HepG2 (cell line): ENCODE data around the gene SLC25A19. TPM values are rescaled to one million over a fixed set of nuclear protein-coding genes. Genes with fewer than 3 reads are reported as not detected.

Source experiments
- FLYWCH1 ChIP-seq: sonication (generic); formaldehyde crosslinking; IDR thresholded peaks from 2 replicates; pipeline ENCODE4 v1.8.1; 2023; ENCODE audit warnings: mild to moderate bottlenecking, missing genetic modification reagents
- GABPB1 ChIP-seq: IDR thresholded peaks from 2 replicates; pipeline ENCODE4 v1.6.1; 2016; ENCODE audit warnings: mild to moderate bottlenecking, missing genetic modification reagents, moderate library complexity, missing compliant biosample characterization
- PLSCR1 ChIP-seq: sonication (generic); formaldehyde crosslinking; IDR thresholded peaks from 2 replicates; pipeline ENCODE4 v1.5.0; 2020; ENCODE audit warnings: missing genetic modification reagents, mild to moderate bottlenecking, borderline replicate concordance
- REXO4 ChIP-seq: sonication (generic); formaldehyde crosslinking; IDR thresholded peaks from 2 replicates; pipeline ENCODE4 v1.8.0; 2022; ENCODE audit warnings: missing genetic modification reagents, mild to moderate bottlenecking, borderline replicate concordance
- YEATS4 ChIP-seq: sonication (generic); formaldehyde crosslinking; IDR thresholded peaks from 2 replicates; pipeline ENCODE4 v1.4.0; 2020; ENCODE audit warnings: missing genetic modification reagents, borderline replicate concordance
- ZHX1 ChIP-seq: sonication (generic); formaldehyde crosslinking; IDR thresholded peaks from 2 replicates; pipeline ENCODE4 v1.8.1; 2022; ENCODE audit warnings: low read depth, mild to moderate bottlenecking, missing genetic modification reagents
- ZNF101 ChIP-seq: sonication (generic); formaldehyde crosslinking; IDR thresholded peaks from 2 replicates; pipeline ENCODE4 v1.4.0; 2020; ENCODE audit warnings: mild to moderate bottlenecking, low read depth, missing genetic modification reagents, borderline replicate concordance
- ZNF343 ChIP-seq: sonication (generic); formaldehyde crosslinking; IDR thresholded peaks from 2 replicates; pipeline ENCODE4 v1.4.0; 2020; ENCODE audit warnings: mild to moderate bottlenecking, missing genetic modification reagents
- ZNF781 ChIP-seq: sonication (generic); formaldehyde crosslinking; IDR thresholded peaks from 2 replicates; pipeline ENCODE4 v1.5.1; 2020; ENCODE audit warnings: borderline replicate concordance, mild to moderate bottlenecking, missing genetic modification reagents; ENCODE audit errors: not compliant biosample characterization
- ZNF790 ChIP-seq: sonication (generic); formaldehyde crosslinking; IDR thresholded peaks from 2 replicates; pipeline ENCODE4 v1.8.0; 2022; ENCODE audit warnings: missing genetic modification reagents, mild to moderate bottlenecking, borderline replicate concordance
- polyA plus RNA-seq, 8 experiments: library from polyadenylated mRNA; depleted of rRNA in 3 of 8; stranded (reverse) in 7 of 8; unstranded in 1 of 8; fragments of >200 nt; fragmentation: Illumina TruSeq in 4 of 8; extraction: Trizol in 4 of 8; gene quantifications; 2 replicates each; pipeline versions ENCODE4 v1.2.1 to v1.2.3, GENCODE V29; 2011 to 2016; ENCODE audit warnings: low read depth in 4 of 8, missing spikeins in 1 of 8, mixed read lengths in 1 of 8; ENCODE audit not compliant: insufficient read depth in 1 of 8
- total RNA-seq, 5 experiments: library from RNA; depleted of rRNA; stranded (reverse); fragments of >200 nt; fragmentation: Illumina TruSeq; extraction: Trizol; gene quantifications; 2 replicates each; pipeline ENCODE4 v1.2.3, GENCODE V29; 2016; ENCODE audit warnings: low read depth in 1 of 5
- TF ChIP-seq, protein P1 (sequence below): sonication (generic); formaldehyde crosslinking; IDR thresholded peaks from 2 replicates; pipeline ENCODE4; 2020; ENCODE audit warnings: missing genetic modification reagents, mild to moderate bottlenecking, borderline replicate concordance
- TF ChIP-seq, protein P2 (sequence below), 2 experiments: IDR thresholded peaks; 2 replicates each; pipeline ENCODE4 v1.6.1; 2011 to 2012; ENCODE audit warnings: low read length in 2 of 2, borderline replicate concordance in 1 of 2, low read depth in 1 of 2, mild to moderate bottlenecking in 1 of 2, moderate library complexity in 1 of 2
- TF ChIP-seq, protein P3 (sequence below), 2 experiments: sonication (generic) in 1 of 2; formaldehyde crosslinking in 1 of 2; IDR thresholded peaks; 2 replicates each; pipeline versions ENCODE4 v1.4.0 to v1.6.1; 2018 to 2020; ENCODE audit warnings: missing genetic modification reagents in 2 of 2, borderline replicate concordance in 1 of 2, low read depth in 1 of 2, mild to moderate bottlenecking in 1 of 2, missing biosample characterization in 1 of 2

The SLC25A19 gene
- total and polyA plus RNA-seq, 2 of the 13 experiments (the other 11 are each of a cell fraction or from before 2014, with no cell fraction given) = 24.4 to 41.4 TPM

- TF ChIP-seq, protein P1, sequence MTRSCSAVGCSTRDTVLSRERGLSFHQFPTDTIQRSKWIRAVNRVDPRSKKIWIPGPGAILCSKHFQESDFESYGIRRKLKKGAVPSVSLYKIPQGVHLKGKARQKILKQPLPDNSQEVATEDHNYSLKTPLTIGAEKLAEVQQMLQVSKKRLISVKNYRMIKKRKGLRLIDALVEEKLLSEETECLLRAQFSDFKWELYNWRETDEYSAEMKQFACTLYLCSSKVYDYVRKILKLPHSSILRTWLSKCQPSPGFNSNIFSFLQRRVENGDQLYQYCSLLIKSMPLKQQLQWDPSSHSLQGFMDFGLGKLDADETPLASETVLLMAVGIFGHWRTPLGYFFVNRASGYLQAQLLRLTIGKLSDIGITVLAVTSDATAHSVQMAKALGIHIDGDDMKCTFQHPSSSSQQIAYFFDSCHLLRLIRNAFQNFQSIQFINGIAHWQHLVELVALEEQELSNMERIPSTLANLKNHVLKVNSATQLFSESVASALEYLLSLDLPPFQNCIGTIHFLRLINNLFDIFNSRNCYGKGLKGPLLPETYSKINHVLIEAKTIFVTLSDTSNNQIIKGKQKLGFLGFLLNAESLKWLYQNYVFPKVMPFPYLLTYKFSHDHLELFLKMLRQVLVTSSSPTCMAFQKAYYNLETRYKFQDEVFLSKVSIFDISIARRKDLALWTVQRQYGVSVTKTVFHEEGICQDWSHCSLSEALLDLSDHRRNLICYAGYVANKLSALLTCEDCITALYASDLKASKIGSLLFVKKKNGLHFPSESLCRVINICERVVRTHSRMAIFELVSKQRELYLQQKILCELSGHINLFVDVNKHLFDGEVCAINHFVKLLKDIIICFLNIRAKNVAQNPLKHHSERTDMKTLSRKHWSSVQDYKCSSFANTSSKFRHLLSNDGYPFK (CRISPR knock-in tag) = peak; percentile 96
- peak; percentile 87 for TF ChIP-seq GABPB1 (CRISPR knock-in tag)
- peak; percentile 88 for TF ChIP-seq YEATS4
- peak; percentile 91 for TF ChIP-seq ZHX1 (CRISPR knock-in tag)
- TF ChIP-seq ZNF343 (CRISPR knock-in tag) = no peak; the same call in 1 of the 2 replicates
- TF ChIP-seq ZNF790 = peak; percentile 83; the same call in 1 of the 2 replicates
- TF ChIP-seq ZNF101 (CRISPR knock-in tag) = no peak
- 0 out of 2 replicates have a peak, but pooled peaks have one; percentile 21 for TF ChIP-seq REXO4
- TF ChIP-seq ZNF781 (CRISPR knock-in tag) = peak; percentile 77
- no peak for TF ChIP-seq PLSCR1 (CRISPR knock-in tag)
- TF ChIP-seq, protein P2, sequence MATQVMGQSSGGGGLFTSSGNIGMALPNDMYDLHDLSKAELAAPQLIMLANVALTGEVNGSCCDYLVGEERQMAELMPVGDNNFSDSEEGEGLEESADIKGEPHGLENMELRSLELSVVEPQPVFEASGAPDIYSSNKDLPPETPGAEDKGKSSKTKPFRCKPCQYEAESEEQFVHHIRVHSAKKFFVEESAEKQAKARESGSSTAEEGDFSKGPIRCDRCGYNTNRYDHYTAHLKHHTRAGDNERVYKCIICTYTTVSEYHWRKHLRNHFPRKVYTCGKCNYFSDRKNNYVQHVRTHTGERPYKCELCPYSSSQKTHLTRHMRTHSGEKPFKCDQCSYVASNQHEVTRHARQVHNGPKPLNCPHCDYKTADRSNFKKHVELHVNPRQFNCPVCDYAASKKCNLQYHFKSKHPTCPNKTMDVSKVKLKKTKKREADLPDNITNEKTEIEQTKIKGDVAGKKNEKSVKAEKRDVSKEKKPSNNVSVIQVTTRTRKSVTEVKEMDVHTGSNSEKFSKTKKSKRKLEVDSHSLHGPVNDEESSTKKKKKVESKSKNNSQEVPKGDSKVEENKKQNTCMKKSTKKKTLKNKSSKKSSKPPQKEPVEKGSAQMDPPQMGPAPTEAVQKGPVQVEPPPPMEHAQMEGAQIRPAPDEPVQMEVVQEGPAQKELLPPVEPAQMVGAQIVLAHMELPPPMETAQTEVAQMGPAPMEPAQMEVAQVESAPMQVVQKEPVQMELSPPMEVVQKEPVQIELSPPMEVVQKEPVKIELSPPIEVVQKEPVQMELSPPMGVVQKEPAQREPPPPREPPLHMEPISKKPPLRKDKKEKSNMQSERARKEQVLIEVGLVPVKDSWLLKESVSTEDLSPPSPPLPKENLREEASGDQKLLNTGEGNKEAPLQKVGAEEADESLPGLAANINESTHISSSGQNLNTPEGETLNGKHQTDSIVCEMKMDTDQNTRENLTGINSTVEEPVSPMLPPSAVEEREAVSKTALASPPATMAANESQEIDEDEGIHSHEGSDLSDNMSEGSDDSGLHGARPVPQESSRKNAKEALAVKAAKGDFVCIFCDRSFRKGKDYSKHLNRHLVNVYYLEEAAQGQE (IDR thresholded peaks at IDR 0.05; ENCODE audit: borderline replicate concordance in 1 of 2, low read depth in 1 of 2, low read length in 2 of 2) = peak in 1 of 2 experiments; percentile 51; a peak in 1 of 4 replicates
- TF ChIP-seq, protein P3, sequence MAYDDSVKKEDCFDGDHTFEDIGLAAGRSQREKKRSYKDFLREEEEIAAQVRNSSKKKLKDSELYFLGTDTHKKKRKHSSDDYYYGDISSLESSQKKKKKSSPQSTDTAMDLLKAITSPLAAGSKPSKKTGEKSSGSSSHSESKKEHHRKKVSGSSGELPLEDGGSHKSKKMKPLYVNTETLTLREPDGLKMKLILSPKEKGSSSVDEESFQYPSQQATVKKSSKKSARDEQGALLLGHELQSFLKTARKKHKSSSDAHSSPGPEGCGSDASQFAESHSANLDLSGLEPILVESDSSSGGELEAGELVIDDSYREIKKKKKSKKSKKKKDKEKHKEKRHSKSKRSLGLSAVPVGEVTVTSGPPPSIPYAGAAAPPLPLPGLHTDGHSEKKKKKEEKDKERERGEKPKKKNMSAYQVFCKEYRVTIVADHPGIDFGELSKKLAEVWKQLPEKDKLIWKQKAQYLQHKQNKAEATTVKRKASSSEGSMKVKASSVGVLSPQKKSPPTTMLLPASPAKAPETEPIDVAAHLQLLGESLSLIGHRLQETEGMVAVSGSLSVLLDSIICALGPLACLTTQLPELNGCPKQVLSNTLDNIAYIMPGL (CRISPR knock-in tag; IDR thresholded peaks at IDR 0.05; ENCODE audit: borderline replicate concordance in 1 of 2, low read depth in 1 of 2) = peak; percentile 75 to 86
- TF ChIP-seq FLYWCH1 (CRISPR knock-in tag) = no peak
Observed at GRCh38 chr17:75261336-75262111, 27.7 kb downstream of the SLC25A19 start, which contains the start of the genes GGA3 and MRPS7 (continued).
